HEK293T (cell line): Measurements from ENCODE around the gene AOPEP.

Experiments used
- ARNT ChIP-seq: fragments of 450-650 bp; IDR thresholded peaks from 2 replicates; pipeline ENCODE4 v1.6.1; 2017; ENCODE audit warnings: mild to moderate bottlenecking
- FOXK2 ChIP-seq: fragments of 450-650 bp; IDR thresholded peaks from 2 replicates; pipeline ENCODE4 v1.6.1; 2016; ENCODE audit warnings: mild to moderate bottlenecking
- SUZ12 ChIP-seq: fragments of 450-650 bp; IDR thresholded peaks from 2 replicates; pipeline ENCODE4 v1.6.1; 2016; ENCODE audit warnings: mild to moderate bottlenecking

DNA sequence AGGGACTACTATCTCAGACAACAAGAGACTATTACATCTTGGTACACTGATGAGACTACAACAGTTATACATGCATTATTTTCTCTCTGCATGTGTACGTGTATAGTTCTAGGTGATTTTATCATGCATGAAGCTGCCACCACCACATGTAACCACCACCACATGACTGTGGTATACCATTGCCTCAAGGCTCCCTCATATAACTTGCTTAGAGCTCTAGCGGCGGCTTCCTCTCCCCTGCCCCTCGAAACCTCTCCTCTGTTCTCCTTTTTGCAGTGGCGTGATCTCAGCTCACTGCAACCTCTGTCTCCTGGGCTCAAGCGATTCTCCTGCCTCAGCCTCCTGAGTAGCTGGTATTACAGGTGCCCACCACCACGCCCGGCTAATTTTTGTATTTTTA is 162.3 kb downstream of the AOPEP start:
- TF ChIP-seq FOXK2 (no peak), ARNT (no peak), SUZ12 (no peak)
